KMS-11 (cell line): ENCODE results near the gene PRSS21.
A peak's percentile ranks its signal among the peaks of the same experiment; 100 is the strongest.

Experiments used
- H2AFZ ChIP-seq: fragments of 200-600 bp; sonication (generic); 2 replicates; pipeline ENCODE4 v1.6.1; 2016; ENCODE audit warnings: antibody characterized with exemption, mixed run types, low read depth
- H3K27ac ChIP-seq: fragments of 200-600 bp; sonication (generic); 2 replicates; pipeline ENCODE4 v1.6.1; 2016; ENCODE audit warnings: mild to moderate bottlenecking, mixed run types
- H3K27me3 ChIP-seq: fragments of 200-600 bp; sonication (generic); 2 replicates; pipeline ENCODE4 v1.6.1; 2017; ENCODE audit warnings: mild to moderate bottlenecking, low read depth, mixed run types, moderate library complexity; ENCODE audit not compliant: insufficient read depth
- H3K36me3 ChIP-seq: fragments of 200-600 bp; sonication (generic); 2 replicates; pipeline ENCODE4 v1.6.1; 2017; ENCODE audit warnings: mild to moderate bottlenecking, mixed run types; ENCODE audit not compliant: insufficient read depth
- H3K4me1 ChIP-seq: fragments of 200-600 bp; sonication (generic); 2 replicates; pipeline ENCODE4 v1.6.1; 2016; ENCODE audit warnings: mild to moderate bottlenecking, low read depth, mixed run types; ENCODE audit not compliant: poor library complexity, severe bottlenecking
- H3K4me2 ChIP-seq: fragments of 200-600 bp; sonication (generic); 2 replicates; pipeline ENCODE4 v1.7.0; 2016; ENCODE audit warnings: mild to moderate bottlenecking, mixed run types
- H3K4me3 ChIP-seq: fragments of 200-600 bp; sonication (generic); IDR thresholded peaks from 2 replicates; pipeline ENCODE4 v1.6.1; 2017; ENCODE audit warnings: low read depth, low read length, mixed read lengths; ENCODE audit not compliant: insufficient read depth
- H3K79me2 ChIP-seq: fragments of 200-600 bp; sonication (generic); 2 replicates; pipeline ENCODE4 v1.6.1; 2016; ENCODE audit warnings: low read depth, mixed run types; ENCODE audit not compliant: insufficient read depth
- H3K9ac ChIP-seq: fragments of 200-600 bp; sonication (generic); 2 replicates; pipeline ENCODE4 v1.6.1; 2016; ENCODE audit warnings: mild to moderate bottlenecking, mixed run types
- H4K20me1 ChIP-seq: fragments of 200-600 bp; sonication (generic); 2 replicates; pipeline ENCODE4 v1.6.1; 2016; ENCODE audit warnings: mild to moderate bottlenecking, mixed run types; ENCODE audit not compliant: insufficient read depth
- TF ChIP-seq, protein P1 (sequence below): fragments of 200-600 bp; sonication (generic); conservative IDR thresholded peaks from 2 replicates; pipeline ENCODE4 v1.6.1; 2017; ENCODE audit warnings: low read depth, mild to moderate bottlenecking, antibody characterized with exemption, low read length, moderate library complexity, mixed read lengths

PRSS21 gene

DNA sequence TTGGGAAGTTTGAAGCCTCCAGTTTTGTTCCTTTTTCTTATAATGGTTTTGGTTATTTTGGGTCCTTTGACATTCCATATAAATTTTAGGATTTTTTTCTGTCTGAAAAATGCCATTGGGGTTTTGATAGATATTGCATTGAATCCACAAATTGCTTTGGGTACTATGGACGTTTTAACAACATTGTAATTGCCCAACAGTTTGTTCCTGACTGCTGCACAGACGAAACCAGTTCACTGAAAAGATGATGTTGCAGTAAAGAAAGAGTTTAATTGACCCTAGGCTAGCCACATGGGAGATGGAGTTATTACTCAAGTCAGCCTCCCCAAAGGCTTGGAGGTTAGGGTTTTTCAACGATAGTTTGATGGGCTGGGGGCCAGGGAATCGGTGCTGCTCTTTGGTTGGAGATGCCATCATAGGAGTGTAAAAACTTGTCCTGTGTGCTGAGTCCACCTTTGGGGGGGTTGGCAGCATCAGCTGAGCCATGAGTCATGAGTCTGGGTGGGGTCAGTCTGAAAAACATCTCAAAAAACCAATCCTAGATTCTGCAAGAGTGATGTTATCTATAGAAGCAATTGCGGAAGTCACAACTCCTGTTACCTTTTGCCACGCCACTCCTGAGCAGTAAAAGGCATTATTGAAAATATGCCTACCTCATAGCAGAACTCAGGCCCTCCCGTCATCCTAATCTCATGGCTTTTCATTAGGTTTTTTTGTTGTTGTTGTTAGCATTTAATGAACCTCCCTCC is 21.5 kb upstream of the PRSS21 start:
- no peaks in the 10 kb centered on the region for H3K79me2 ChIP-seq
- H3K9ac ChIP-seq, result no peak overlapping the region
- H3K36me3 ChIP-seq, result no peaks in the 10 kb centered on the region
- H3K27ac ChIP-seq, result no peak overlapping the region
- H3K4me1 ChIP-seq, result no peaks in the 10 kb centered on the region
- TF ChIP-seq, protein P1, sequence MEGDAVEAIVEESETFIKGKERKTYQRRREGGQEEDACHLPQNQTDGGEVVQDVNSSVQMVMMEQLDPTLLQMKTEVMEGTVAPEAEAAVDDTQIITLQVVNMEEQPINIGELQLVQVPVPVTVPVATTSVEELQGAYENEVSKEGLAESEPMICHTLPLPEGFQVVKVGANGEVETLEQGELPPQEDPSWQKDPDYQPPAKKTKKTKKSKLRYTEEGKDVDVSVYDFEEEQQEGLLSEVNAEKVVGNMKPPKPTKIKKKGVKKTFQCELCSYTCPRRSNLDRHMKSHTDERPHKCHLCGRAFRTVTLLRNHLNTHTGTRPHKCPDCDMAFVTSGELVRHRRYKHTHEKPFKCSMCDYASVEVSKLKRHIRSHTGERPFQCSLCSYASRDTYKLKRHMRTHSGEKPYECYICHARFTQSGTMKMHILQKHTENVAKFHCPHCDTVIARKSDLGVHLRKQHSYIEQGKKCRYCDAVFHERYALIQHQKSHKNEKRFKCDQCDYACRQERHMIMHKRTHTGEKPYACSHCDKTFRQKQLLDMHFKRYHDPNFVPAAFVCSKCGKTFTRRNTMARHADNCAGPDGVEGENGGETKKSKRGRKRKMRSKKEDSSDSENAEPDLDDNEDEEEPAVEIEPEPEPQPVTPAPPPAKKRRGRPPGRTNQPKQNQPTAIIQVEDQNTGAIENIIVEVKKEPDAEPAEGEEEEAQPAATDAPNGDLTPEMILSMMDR, result no peak
- no peak overlapping the region for H3K4me2 ChIP-seq
- H2AFZ ChIP-seq, result peak overlapping the region; percentile 5; the same call in 1 of the 2 replicates
- peaks cover 68% of the 10 kb centered on the region for H3K27me3 ChIP-seq
- H4K20me1 ChIP-seq, result no peaks in the 10 kb centered on the region; the same call in 1 of the 2 replicates
- no peak overlapping the region for H3K4me3 ChIP-seq

- Histone ChIP-seq H3K36me3 (no peaks in the 10 kb centered on the region), H4K20me1 (no peaks in the 10 kb centered on the region; the same call in 1 of the 2 replicates), H3K27ac (no peak overlapping the region), H3K4me1 (no peaks in the 10 kb centered on the region), H3K27me3 (peaks cover 53% of the 10 kb centered on the region), H3K9ac (no peak overlapping the region), H3K79me2 (no peaks in the 10 kb centered on the region), H2AFZ (no peak overlapping the region), H3K4me2 (no peak overlapping the region), H3K4me3 (no peak overlapping the region)
- TF ChIP-seq, protein P1, result no peak
These were observed 18.3 kb upstream of the PRSS21 start for GRCh38 chr16:2798723-2799204.

DNA sequence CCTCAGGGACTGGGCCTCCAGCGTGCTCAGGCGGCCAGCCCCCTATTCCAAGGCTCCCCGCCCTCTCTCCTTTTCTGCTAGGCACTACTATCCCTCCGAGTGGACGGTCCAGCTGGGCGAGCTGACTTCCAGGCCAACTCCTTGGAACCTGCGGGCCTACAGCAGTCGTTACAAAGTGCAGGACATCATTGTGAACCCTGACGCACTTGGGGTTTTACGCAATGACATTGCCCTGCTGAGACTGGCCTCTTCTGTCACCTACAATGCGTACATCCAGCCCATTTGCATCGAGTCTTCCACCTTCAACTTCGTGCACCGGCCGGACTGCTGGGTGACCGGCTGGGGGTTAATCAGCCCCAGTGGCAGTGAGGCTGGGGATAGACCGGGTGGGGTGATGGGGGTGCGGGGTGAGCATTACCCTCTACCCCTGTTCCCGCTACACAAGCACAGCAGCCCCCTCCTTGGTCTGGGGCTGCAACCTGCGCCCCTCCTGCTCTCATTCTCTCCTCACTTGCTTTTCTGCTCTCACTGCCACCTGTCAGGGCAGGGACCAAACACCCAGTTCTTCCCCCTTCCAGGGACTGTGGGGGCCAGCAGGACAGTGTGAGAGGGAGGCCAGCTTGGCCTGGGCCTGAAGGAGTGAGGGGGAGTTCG is 17.7 kb upstream of the PRSS21 start:
- H3K4me2 ChIP-seq, result no peak overlapping the region
- H3K4me1 ChIP-seq, result no peaks in the 10 kb centered on the region
- no peaks in the 10 kb centered on the region; the same call in 1 of the 2 replicates for H4K20me1 ChIP-seq
- H3K4me3 ChIP-seq, result no peak overlapping the region
- H3K9ac ChIP-seq, result no peak overlapping the region
- TF ChIP-seq, protein P1, result no peak
- no peak overlapping the region for H2AFZ ChIP-seq
- no peaks in the 10 kb centered on the region for H3K36me3 ChIP-seq
- no peak overlapping the region for H3K27ac ChIP-seq
- peaks cover 53% of the 10 kb centered on the region for H3K27me3 ChIP-seq
- no peaks in the 10 kb centered on the region for H3K79me2 ChIP-seq

- no peak overlapping the region for H3K27ac ChIP-seq
- no peaks in the 10 kb centered on the region; the same call in 1 of the 2 replicates for H4K20me1 ChIP-seq
- TF ChIP-seq, protein P1, result no peak
- H3K27me3 ChIP-seq, result peaks cover 53% of the 10 kb centered on the region
- no peaks in the 10 kb centered on the region for H3K36me3 ChIP-seq
- H2AFZ ChIP-seq, result no peak overlapping the region
- no peak overlapping the region for H3K4me3 ChIP-seq
- H3K4me2 ChIP-seq, result no peak overlapping the region
- no peaks in the 10 kb centered on the region for H3K4me1 ChIP-seq
- H3K9ac ChIP-seq, result no peak overlapping the region
- H3K79me2 ChIP-seq, result no peaks in the 10 kb centered on the region
These were observed 17.2 kb upstream of the PRSS21 start for GRCh38 chr16:2799859-2800226.
